ENCODE measurements around the gene LEMD3.

LEMD3 gene

GRCh38 chr12:65208964-65209654 lies 39.7 kb downstream of the LEMD3 start:
- no peak for DNase-seq (ENCODE audit: low spot score)

GRCh38 chr12:65209655-65210043 lies 40.3 kb downstream of the LEMD3 start:
- no peak for DNase-seq (ENCODE audit: low spot score)

- no peak for DNase-seq (ENCODE audit: low spot score)
Measured at GRCh38 chr12:65217086-65217485, 47.7 kb downstream of the LEMD3 start.

- DNase-seq (ENCODE audit: low spot score), result no peak
Measured at GRCh38 chr12:65220761-65221160, 51.4 kb downstream of the LEMD3 start.

- DNase-seq (ENCODE audit: low spot score), result no peak
Measured at GRCh38 chr12:65229441-65229840, 60.1 kb downstream of the LEMD3 start.

GRCh38 chr12:65232476-65233077 lies 63.2 kb downstream of the LEMD3 start:
- peak; percentile 14 for DNase-seq (ENCODE audit: low spot score)

- DNase-seq (ENCODE audit: low spot score), result no peak
Measured at GRCh38 chr12:65237153-65237552, 67.8 kb downstream of the LEMD3 start.

- no peak for DNase-seq (ENCODE audit: low spot score)
Measured at GRCh38 chr12:65238609-65239008, 69.2 kb downstream of the LEMD3 start.

- DNase-seq (ENCODE audit: low spot score), result no peak
Measured at GRCh38 chr12:65248656-65249633, 79.6 kb downstream of the LEMD3 start.

- DNase-seq (ENCODE audit: low spot score), result no peak
Measured at GRCh38 chr12:65252515-65252914, 83.1 kb downstream of the LEMD3 start.

GRCh38 chr12:65257986-65258385 lies 88.6 kb downstream of the LEMD3 start:
- no peak for DNase-seq (ENCODE audit: low spot score)

- no peak for DNase-seq (ENCODE audit: low spot score)
Measured at GRCh38 chr12:65259501-65259900, 90.1 kb downstream of the LEMD3 start.

- DNase-seq (ENCODE audit: low spot score), result no peak
Measured at GRCh38 chr12:65263777-65264176, 94.4 kb downstream of the LEMD3 start.

GRCh38 chr12:65266408-65266807 lies 97.0 kb downstream of the LEMD3 start:
- no peak for DNase-seq (ENCODE audit: low spot score)

GRCh38 chr12:65269603-65270002 lies 100.2 kb downstream of the LEMD3 start:
- DNase-seq (ENCODE audit: low spot score), result peak; percentile 7

GRCh38 chr12:65274602-65275272 lies 105.4 kb downstream of the LEMD3 start:
- DNase-seq (ENCODE audit: low spot score), result no peak

- DNase-seq (ENCODE audit: low spot score), result no peak
Measured at GRCh38 chr12:65275627-65276026, 106.2 kb downstream of the LEMD3 start.

- no peak for DNase-seq (ENCODE audit: low spot score)
Measured at GRCh38 chr12:65276916-65277530, 107.6 kb downstream of the LEMD3 start.

GRCh38 chr12:65277994-65278575 lies 108.7 kb downstream of the LEMD3 start:
- no peak for DNase-seq (ENCODE audit: low spot score)

- DNase-seq (ENCODE audit: low spot score), result peak; percentile 88
Measured at GRCh38 chr12:65278576-65279368, 109.4 kb downstream of the LEMD3 start, which contains the start of gene MSRB3. Gene MSRB3 (plus strand): TSS chr12:65278683. CDS start chr12:65308580, 29,897 bp downstream.
